ENCODE results near the gene WFDC12. TPM values are rescaled to one million over a fixed set of nuclear protein-coding genes. Genes with fewer than 3 reads are reported as not detected.
"Not testable (repeated sequence)": the region's sequence is repeated elsewhere in the genome, so short reads cannot be mapped to it uniquely, and the experiment has no call there.

The WFDC12 gene
- total RNA-seq, 2 experiments from 2014 or later: not detected

GRCh38 chr20:45163083-45163803 lies 39.0 kb upstream of the WFDC12 start:
- Histone ChIP-seq H3K27ac (ENCODE audit: low read depth, low read length, poor library complexity, severe bottlenecking) (no peak overlapping the region), H3K36me3 (ENCODE audit: insufficient read depth, low read length) (no peaks in the 10 kb centered on the region), H3K79me2 (ENCODE audit: insufficient read depth, low read depth, low read length) (no peaks in the 10 kb centered on the region), H3K9me3 (ENCODE audit: low read length) (no peaks in the 10 kb centered on the region), H4K20me1 (ENCODE audit: insufficient read depth, low read length) (no peaks in the 10 kb centered on the region), H3K4me1 (ENCODE audit: insufficient read depth, low read length, poor library complexity, severe bottlenecking) (no peaks in the 10 kb centered on the region), H2AFZ (ENCODE audit: low read length) (no peak overlapping the region), H3K4me2 (ENCODE audit: low read length) (no peak overlapping the region), H3K9me2 (ENCODE audit: insufficient read depth, low read length) (no peaks in the 10 kb centered on the region), H3K4me3 (ENCODE audit: low read depth, low read length, poor library complexity, severe bottlenecking) (no peak overlapping the region)
- POLR2A ChIA-PET: no interaction called here
- CTCF ChIA-PET (ENCODE audit: unreplicated experiment): no interaction called here
- no peak for DNase-seq (ENCODE audit: low spot score)
- BruUV-seq (replicated peaks): no TSS peak
- intact Hi-C loops (cut with micrococcal nuclease; ENCODE audit: unreplicated experiment): no loop called here
- TF ChIP-seq EZH2phosphoT487 (IDR thresholded peaks at IDR 0.05; ENCODE audit: borderline replicate concordance, low read depth, low read length) (no peak), CTCF (conservative IDR thresholded peaks at IDR 0.05; ENCODE audit: low read length) (no peak)

- Histone ChIP-seq H3K4me3 (ENCODE audit: low read depth, low read length, poor library complexity, severe bottlenecking) (no peak overlapping the region), H3K4me2 (ENCODE audit: low read length) (no peak overlapping the region), H3K9me2 (ENCODE audit: insufficient read depth, low read length) (no peaks in the 10 kb centered on the region), H3K36me3 (ENCODE audit: insufficient read depth, low read length) (no peaks in the 10 kb centered on the region), H3K9me3 (ENCODE audit: low read length) (no peaks in the 10 kb centered on the region), H3K27ac (ENCODE audit: low read depth, low read length, poor library complexity, severe bottlenecking) (no peak overlapping the region), H3K4me1 (ENCODE audit: insufficient read depth, low read length, poor library complexity, severe bottlenecking) (no peaks in the 10 kb centered on the region), H3K79me2 (ENCODE audit: insufficient read depth, low read depth, low read length) (no peaks in the 10 kb centered on the region), H2AFZ (ENCODE audit: low read length) (no peak overlapping the region), H4K20me1 (ENCODE audit: insufficient read depth, low read length) (no peaks in the 10 kb centered on the region)
- no TSS peak for BruUV-seq (replicated peaks)
- DNase-seq (ENCODE audit: low spot score): no peak
- TF ChIP-seq EZH2phosphoT487 (IDR thresholded peaks at IDR 0.05; ENCODE audit: borderline replicate concordance, low read depth, low read length) (no peak), CTCF (conservative IDR thresholded peaks at IDR 0.05; ENCODE audit: low read length) (no peak)
- POLR2A ChIA-PET: no interaction called here
- intact Hi-C loops (cut with micrococcal nuclease; ENCODE audit: unreplicated experiment): no loop called here
- CTCF ChIA-PET (ENCODE audit: unreplicated experiment): no interaction called here
These were observed 33.7 kb upstream of the WFDC12 start for GRCh38 chr20:45157962-45158361.

GRCh38 chr20:45156713-45157112 lies 32.4 kb upstream of the WFDC12 start:
- intact Hi-C loops (cut with micrococcal nuclease; ENCODE audit: unreplicated experiment): no loop called here
- no TSS peak for BruUV-seq (replicated peaks)
- H3K27ac ChIP-seq (ENCODE audit: low read depth, low read length, poor library complexity, severe bottlenecking): no peak overlapping the region
- H3K4me2 ChIP-seq (ENCODE audit: low read length): no peak overlapping the region
- POLR2A ChIA-PET: no interaction called here
- H4K20me1 ChIP-seq (ENCODE audit: insufficient read depth, low read length): no peaks in the 10 kb centered on the region
- H3K9me3 ChIP-seq (ENCODE audit: low read length): no peaks in the 10 kb centered on the region
- no peak for DNase-seq (ENCODE audit: low spot score)
- TF ChIP-seq EZH2phosphoT487 (IDR thresholded peaks at IDR 0.05; ENCODE audit: borderline replicate concordance, low read depth, low read length) (no peak), CTCF (conservative IDR thresholded peaks at IDR 0.05; ENCODE audit: low read length) (no peak)
- H3K4me3 ChIP-seq (ENCODE audit: low read depth, low read length, poor library complexity, severe bottlenecking): no peak overlapping the region
- H3K36me3 ChIP-seq (ENCODE audit: insufficient read depth, low read length): no peaks in the 10 kb centered on the region
- CTCF ChIA-PET (ENCODE audit: unreplicated experiment): no interaction called here
- no peaks in the 10 kb centered on the region for H3K4me1 ChIP-seq (ENCODE audit: insufficient read depth, low read length, poor library complexity, severe bottlenecking)
- no peaks in the 10 kb centered on the region for H3K79me2 ChIP-seq (ENCODE audit: insufficient read depth, low read depth, low read length)
- H2AFZ ChIP-seq (ENCODE audit: low read length): no peak overlapping the region
- no peaks in the 10 kb centered on the region for H3K9me2 ChIP-seq (ENCODE audit: insufficient read depth, low read length)

GRCh38 chr20:45154794-45155193 lies 30.5 kb upstream of the WFDC12 start:
- CTCF ChIA-PET (ENCODE audit: unreplicated experiment); DNase-seq (ENCODE audit: low spot score); H4K20me1 ChIP-seq (ENCODE audit: insufficient read depth, low read length); H3K36me3 ChIP-seq (ENCODE audit: insufficient read depth, low read length); H3K4me1 ChIP-seq (ENCODE audit: insufficient read depth, low read length, poor library complexity, severe bottlenecking); H2AFZ ChIP-seq (ENCODE audit: low read length); BruUV-seq (replicated peaks); H3K27ac ChIP-seq (ENCODE audit: low read depth, low read length, poor library complexity, severe bottlenecking); H3K9me3 ChIP-seq (ENCODE audit: low read length); H3K9me2 ChIP-seq (ENCODE audit: insufficient read depth, low read length); H3K4me2 ChIP-seq (ENCODE audit: low read length); H3K79me2 ChIP-seq (ENCODE audit: insufficient read depth, low read depth, low read length); intact Hi-C loops (cut with micrococcal nuclease; ENCODE audit: unreplicated experiment); H3K4me3 ChIP-seq (ENCODE audit: low read depth, low read length, poor library complexity, severe bottlenecking): not testable (repeated sequence)
- POLR2A ChIA-PET: interaction anchor here (0.7 kb wide), 1 partner anchor 312 kb away, joined by 3 read pairs; no protein-coding TSS in a partner anchor

All from OCI-LY7 (cell line).